ENCODE data around the gene VWA8.

Gene VWA8

GRCh38 chr13:41765020-41765419 lies 195.9 kb downstream of the VWA8 start:
- DNase-seq (ENCODE audit: extremely low read depth, low read depth), result no peak
- TF ChIP-seq, protein P1, sequence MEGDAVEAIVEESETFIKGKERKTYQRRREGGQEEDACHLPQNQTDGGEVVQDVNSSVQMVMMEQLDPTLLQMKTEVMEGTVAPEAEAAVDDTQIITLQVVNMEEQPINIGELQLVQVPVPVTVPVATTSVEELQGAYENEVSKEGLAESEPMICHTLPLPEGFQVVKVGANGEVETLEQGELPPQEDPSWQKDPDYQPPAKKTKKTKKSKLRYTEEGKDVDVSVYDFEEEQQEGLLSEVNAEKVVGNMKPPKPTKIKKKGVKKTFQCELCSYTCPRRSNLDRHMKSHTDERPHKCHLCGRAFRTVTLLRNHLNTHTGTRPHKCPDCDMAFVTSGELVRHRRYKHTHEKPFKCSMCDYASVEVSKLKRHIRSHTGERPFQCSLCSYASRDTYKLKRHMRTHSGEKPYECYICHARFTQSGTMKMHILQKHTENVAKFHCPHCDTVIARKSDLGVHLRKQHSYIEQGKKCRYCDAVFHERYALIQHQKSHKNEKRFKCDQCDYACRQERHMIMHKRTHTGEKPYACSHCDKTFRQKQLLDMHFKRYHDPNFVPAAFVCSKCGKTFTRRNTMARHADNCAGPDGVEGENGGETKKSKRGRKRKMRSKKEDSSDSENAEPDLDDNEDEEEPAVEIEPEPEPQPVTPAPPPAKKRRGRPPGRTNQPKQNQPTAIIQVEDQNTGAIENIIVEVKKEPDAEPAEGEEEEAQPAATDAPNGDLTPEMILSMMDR (IDR thresholded peaks at IDR 0.05; ENCODE audit: low read depth, low read length, missing control alignments), result no peak
- H3K4me3 ChIP-seq (replicated peaks; ENCODE audit: low read depth, low read length), result no peak overlapping the region

DNA sequence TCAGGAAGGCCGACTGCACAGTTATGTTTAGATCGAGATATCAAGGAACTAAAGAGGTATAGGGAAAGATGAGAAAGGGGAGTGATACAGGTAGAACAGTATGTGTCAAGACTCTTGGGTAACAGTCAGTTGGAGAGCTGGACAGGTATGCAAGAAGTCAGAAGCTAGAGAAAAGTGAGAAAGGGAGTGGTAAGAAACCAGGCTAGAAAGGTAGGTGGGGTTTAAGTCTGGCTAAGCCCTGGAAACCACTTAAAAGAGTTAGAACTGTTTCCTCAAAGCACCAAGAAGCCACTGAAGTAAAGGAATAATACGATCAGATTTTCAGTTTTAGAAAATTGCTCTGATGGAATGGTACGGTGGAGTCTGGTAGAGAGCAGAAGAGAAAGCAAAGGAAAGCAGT lies 196.4 kb downstream of the VWA8 start:
- no peak overlapping the region for H3K4me3 ChIP-seq (replicated peaks; ENCODE audit: low read depth, low read length)
- TF ChIP-seq, protein P1 (IDR thresholded peaks at IDR 0.05; ENCODE audit: low read depth, low read length, missing control alignments), result no peak
- DNase-seq (ENCODE audit: extremely low read depth, low read depth), result no peak

- DNase-seq (ENCODE audit: extremely low read depth, low read depth), result no peak
- TF ChIP-seq, protein P1 (IDR thresholded peaks at IDR 0.05; ENCODE audit: low read depth, low read length, missing control alignments), result no peak
- H3K4me3 ChIP-seq (replicated peaks; ENCODE audit: low read depth, low read length), result no peak overlapping the region
These were observed 197.1 kb downstream of the VWA8 start for GRCh38 chr13:41763782-41764181.

- DNase-seq (ENCODE audit: extremely low read depth, low read depth), result no peak
- TF ChIP-seq, protein P1 (IDR thresholded peaks at IDR 0.05; ENCODE audit: low read depth, low read length, missing control alignments), result no peak
- H3K4me3 ChIP-seq (replicated peaks; ENCODE audit: low read depth, low read length), result no peak overlapping the region
These were observed 198.1 kb downstream of the VWA8 start for GRCh38 chr13:41762796-41763195.

DNA sequence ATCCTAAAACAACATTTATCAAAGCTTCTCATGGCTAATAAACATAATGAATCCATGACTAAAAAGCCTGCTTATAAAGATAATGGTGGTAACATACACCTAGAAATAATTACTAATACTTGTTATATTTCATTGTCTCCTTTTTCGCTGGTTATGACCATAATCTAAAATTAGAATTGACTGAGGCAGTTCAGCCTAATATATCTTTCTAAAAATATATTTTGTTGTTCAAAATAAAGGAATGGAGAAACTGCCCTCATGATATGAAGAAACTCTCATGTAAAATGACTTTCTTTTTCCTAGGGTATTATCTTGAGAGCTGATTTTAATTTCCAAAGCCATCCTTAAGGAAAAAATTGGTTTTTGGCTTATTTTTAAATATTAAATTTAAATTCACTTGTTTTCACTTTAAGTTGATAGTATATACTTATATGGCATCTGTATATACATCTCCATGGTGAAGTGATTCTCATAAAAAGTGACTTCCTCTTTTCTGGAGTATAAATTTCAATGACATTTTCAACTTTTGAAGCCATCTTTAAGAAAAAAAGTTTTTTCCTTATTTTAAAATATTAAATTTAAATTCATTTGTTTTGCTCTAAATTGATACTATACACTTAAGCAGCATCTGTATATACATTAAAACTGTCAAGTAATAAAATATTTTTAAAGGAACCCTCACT lies 204.6 kb downstream of the VWA8 start:
- DNase-seq (ENCODE audit: extremely low read depth, low read depth), result no peak

GRCh38 chr13:41751734-41752445 lies 209.0 kb downstream of the VWA8 start:
- H3K4me3 ChIP-seq (replicated peaks; ENCODE audit: low read depth, low read length), result no peak overlapping the region
- no peak for DNase-seq (ENCODE audit: extremely low read depth, low read depth)
- TF ChIP-seq, protein P1 (IDR thresholded peaks at IDR 0.05; ENCODE audit: low read depth, low read length, missing control alignments), result no peak

More for the DNA sequence above, 204.6 kb downstream of the VWA8 start:
- H3K4me3 ChIP-seq (replicated peaks; ENCODE audit: low read depth, low read length), result no peak overlapping the region
- TF ChIP-seq, protein P1 (IDR thresholded peaks at IDR 0.05; ENCODE audit: low read depth, low read length, missing control alignments), result no peak

Measured in HFF-Myc (cell line).